IMR-90 (cell line): ENCODE measurements around the gene MYOM1. TPM values are rescaled to one million over a fixed set of nuclear protein-coding genes. Genes with fewer than 3 reads are reported as not detected.

ENCODE experiments used
- ATAC-seq: fragments of 200-7000 bp; cut with Tn5 transposase; 2 replicates; pipeline ENCODE4 v1.9.1; 2020; ENCODE audit warnings: low read depth, mild to moderate bottlenecking, moderate library complexity
- BruUV-seq: library from RNA; stranded (reverse); fragments of 400-500 nt; replicated peaks from 2 replicates; lab custom pipeline; 2021; lab: Mats Ljungman, UMichigan
- CTCF ChIA-PET: fragments of 300-600 bp; formaldehyde crosslinking; extraction: SDS; loops from one replicate; lab custom pipeline; 2021; ENCODE audit warnings: antibody characterized with exemption; lab: Yijun Ruan, JAX
- POLR2A ChIA-PET: fragments of 300-600 bp; sonication (Branson Sonifier 250); formaldehyde crosslinking; loops from one replicate; lab custom pipeline; 2022; ENCODE audit warnings: antibody characterized with exemption; ENCODE audit not compliant: unreplicated experiment; lab: Charles Lee
- DNase-seq: peaks from one replicate; pipeline ENCODE4 v3.0.0; 2013
- H2AFZ ChIP-seq: replicated peaks from 2 replicates; pipeline ENCODE3; 2013; ENCODE audit warnings: low read length, mild to moderate bottlenecking; ENCODE audit not compliant: poor library complexity
- H2AK5ac ChIP-seq: 2 replicates; pipeline ENCODE4 v1.6.1; 2013; ENCODE audit warnings: low read depth, low read length, inconsistent platforms
- H2AK9ac ChIP-seq: replicated peaks from 2 replicates; pipeline ENCODE3; 2013; ENCODE audit warnings: mild to moderate bottlenecking, low read depth, low read length, moderate library complexity; ENCODE audit not compliant: poor library complexity
- H2BK120ac ChIP-seq: 2 replicates; pipeline ENCODE4 v1.6.1; 2013; ENCODE audit warnings: low read depth, low read length, inconsistent platforms
- H2BK15ac ChIP-seq: 3 replicates; pipeline ENCODE4 v1.6.1; 2013; ENCODE audit warnings: low read depth, low read length, inconsistent platforms
- H2BK20ac ChIP-seq: 2 replicates; pipeline ENCODE4 v1.6.1; 2013; ENCODE audit warnings: low read depth, mild to moderate bottlenecking, inconsistent platforms, low read length, moderate library complexity
- H2BK5ac ChIP-seq: 2 replicates; pipeline ENCODE4 v1.6.1; 2013; ENCODE audit warnings: mild to moderate bottlenecking, low read depth, low read length, inconsistent platforms; ENCODE audit not compliant: poor library complexity, severe bottlenecking
- H3K14ac ChIP-seq: replicated peaks from 2 replicates; pipeline ENCODE4 v1.6.1; 2013; ENCODE audit warnings: low read depth, low read length, inconsistent platforms
- H3K18ac ChIP-seq: 2 replicates; pipeline ENCODE4 v1.6.1; 2013; ENCODE audit warnings: low read depth, low read length, control low read depth
- H3K23ac ChIP-seq: 2 replicates; pipeline ENCODE4 v1.6.1; 2013; ENCODE audit warnings: low read depth, low read length, inconsistent platforms
- H3K27ac ChIP-seq: 2 replicates; pipeline ENCODE4 v1.5.1; 2013; ENCODE audit warnings: mild to moderate bottlenecking, control low read depth, low read length; ENCODE audit not compliant: insufficient read depth
- H3K27me3 ChIP-seq: 2 replicates; pipeline ENCODE4 v1.6.1; 2013; ENCODE audit warnings: low read length; ENCODE audit not compliant: control insufficient read depth, insufficient read depth
- H3K36me3 ChIP-seq: 2 replicates; pipeline ENCODE4 v1.6.1; 2013; ENCODE audit warnings: low read length, mixed read lengths; ENCODE audit not compliant: control insufficient read depth, insufficient read depth
- H3K4ac ChIP-seq: 2 replicates; pipeline ENCODE4 v1.6.1; 2013; ENCODE audit warnings: low read depth, low read length, inconsistent platforms
- H3K4me1 ChIP-seq: 2 replicates; pipeline ENCODE4 v1.6.1; 2013; ENCODE audit warnings: low read length, mixed read lengths; ENCODE audit not compliant: control insufficient read depth, insufficient read depth
- H3K4me2 ChIP-seq: 2 replicates; pipeline ENCODE4 v1.6.1; 2013; ENCODE audit warnings: low read depth, mild to moderate bottlenecking, control low read depth, low read length, moderate library complexity
- H3K4me3 ChIP-seq: 2 replicates; pipeline ENCODE4 v1.5.1; 2013; ENCODE audit warnings: low read depth, mild to moderate bottlenecking, control low read depth, low read length, moderate library complexity; ENCODE audit not compliant: insufficient read depth
- H3K56ac ChIP-seq: 2 replicates; pipeline ENCODE4 v1.6.1; 2013; ENCODE audit warnings: low read length, inconsistent platforms; ENCODE audit not compliant: insufficient read depth; ENCODE audit errors: extremely low read depth
- H3K79me1 ChIP-seq, 2 experiments: 2 replicates each; pipeline ENCODE4 v1.6.1; 2013; ENCODE audit warnings: low read length in 2 of 2, inconsistent platforms in 1 of 2, low read depth in 1 of 2
- H3K9ac ChIP-seq: 2 replicates; pipeline ENCODE4 v1.6.1; 2013; ENCODE audit warnings: low read depth, low read length, control low read depth
- H3K9me1 ChIP-seq: 2 replicates; pipeline ENCODE4 v1.6.1; 2013; ENCODE audit warnings: low read length, inconsistent platforms; ENCODE audit not compliant: insufficient read depth
- H3K9me3 ChIP-seq: 2 replicates; pipeline ENCODE4 v1.6.1; 2013; ENCODE audit warnings: low read length; ENCODE audit not compliant: control insufficient read depth, insufficient read depth
- H4K20me1 ChIP-seq: 2 replicates; pipeline ENCODE4 v1.6.1; 2013; ENCODE audit warnings: low read length, inconsistent platforms; ENCODE audit not compliant: insufficient read depth
- H4K5ac ChIP-seq: 2 replicates; pipeline ENCODE4 v1.6.1; 2013; ENCODE audit warnings: mild to moderate bottlenecking, low read depth, low read length, control low read depth
- H4K8ac ChIP-seq, 2 experiments: 2 replicates each; pipeline ENCODE4 v1.6.1; 2013; ENCODE audit warnings: low read depth in 2 of 2, low read length in 2 of 2, control low read depth in 1 of 2, inconsistent platforms in 1 of 2
- H4K91ac ChIP-seq: 2 replicates; pipeline ENCODE4 v1.6.1; 2013; ENCODE audit warnings: low read depth, low read length, inconsistent platforms; ENCODE audit not compliant: insufficient read depth
- BHLHE40 ChIP-seq: fragments of 150-350 bp; IDR thresholded peaks from 2 replicates; pipeline ENCODE4 v1.6.1; 2016; ENCODE audit warnings: mild to moderate bottlenecking, low read depth, low read length
- CEBPB ChIP-seq: IDR thresholded peaks from 2 replicates; pipeline ENCODE4 v1.6.1; 2012; ENCODE audit warnings: low read depth, low read length, improper control_type of control experiment
- CHD1 ChIP-seq: IDR thresholded peaks from 2 replicates; pipeline ENCODE4 v1.6.1; 2012; ENCODE audit warnings: low read depth, low read length, improper control_type of control experiment
- FOS ChIP-seq: fragments of 150-350 bp; IDR thresholded peaks from 2 replicates; pipeline ENCODE4 v1.6.1; 2016; ENCODE audit warnings: low read depth, low read length
- MAFK ChIP-seq: IDR thresholded peaks from 2 replicates; pipeline ENCODE4 v1.6.1; 2012; ENCODE audit warnings: low read depth, low read length, improper control_type of control experiment
- MAZ ChIP-seq: IDR thresholded peaks from 2 replicates; pipeline ENCODE4 v1.6.1; 2012; ENCODE audit warnings: low read depth, mild to moderate bottlenecking, low read length, improper control_type of control experiment, moderate library complexity, borderline replicate concordance
- MXI1 ChIP-seq: IDR thresholded peaks from 2 replicates; pipeline ENCODE4 v1.6.1; 2012; ENCODE audit warnings: low read depth, mild to moderate bottlenecking, low read length, moderate library complexity, borderline replicate concordance
- NFE2L2 ChIP-seq: fragments of 150-350 bp; IDR thresholded peaks from 2 replicates; pipeline ENCODE4 v1.6.1; 2016; ENCODE audit warnings: low read depth, mild to moderate bottlenecking, low read length
- POLR2A ChIP-seq: IDR thresholded peaks from 2 replicates; pipeline ENCODE4 v1.6.1; 2012; ENCODE audit warnings: mild to moderate bottlenecking, low read depth, low read length
- RAD21 ChIP-seq: IDR thresholded peaks from 2 replicates; pipeline ENCODE4 v1.6.1; 2012; ENCODE audit warnings: low read length, improper control_type of control experiment
- RCOR1 ChIP-seq: IDR thresholded peaks from 2 replicates; pipeline ENCODE4 v1.6.1; 2012; ENCODE audit warnings: mild to moderate bottlenecking, low read length, improper control_type of control experiment; ENCODE audit not compliant: insufficient replicate concordance
- RFX5 ChIP-seq: IDR thresholded peaks from 2 replicates; pipeline ENCODE4 v1.8.0; 2012; ENCODE audit warnings: low read depth, mild to moderate bottlenecking, low read length, moderate library complexity
- SMC3 ChIP-seq: fragments of 150-350 bp; IDR thresholded peaks from 2 replicates; pipeline ENCODE4 v1.6.1; 2016; ENCODE audit warnings: low read depth, mild to moderate bottlenecking, antibody characterized with exemption, low read length, moderate library complexity
- WGBS, 2 experiments: methylation state at CpG; one replicate each; pipeline versions ENCODE4 v1.1.5 to v1.1.7; 2013; ENCODE audit warnings: missing lambda C conversion rate in 2 of 2; ENCODE audit not compliant: insufficient read length in 1 of 2; ENCODE audit errors: extremely low coverage in 2 of 2; 5-methylcytosine and 5-hydroxymethylcytosine counted together
- dilution Hi-C: fragments of 300-500 bp; cut with HindIII; formaldehyde crosslinking; loops from one replicate; pipeline ENCODE4 v1.14.3; 2018; ENCODE audit warnings: low sequenced_read_pairs; ENCODE audit not compliant: unreplicated experiment
- in situ Hi-C: fragments of 300-500 bp; cut with MboI; formaldehyde crosslinking; loops from 3 replicates; pipeline ENCODE4 v1.14.3; 2019; ENCODE audit warnings: low sequenced_read_pairs, inconsistent platforms, mixed read lengths
- intact Hi-C: fragments of 100-400 bp; cut with micrococcal nuclease; formaldehyde crosslinking; loops from 2 replicates; pipeline ENCODE4 v1.10.0; 2022
- polyA plus RNA-seq, 3 experiments: library from polyadenylated mRNA; depleted of rRNA; stranded (reverse); fragments of >200 nt; gene quantifications; 2 replicates each; pipeline ENCODE4 v1.2.3, GENCODE V29; 2012; ENCODE audit warnings: low replicate concordance in 1 of 3
- total RNA-seq: library from RNA; depleted of rRNA; stranded (reverse); fragments of >200 nt; gene quantifications from 2 replicates; pipeline ENCODE4 v1.2.3, GENCODE V29; 2012
- TF ChIP-seq, protein P1 (sequence below): fragments of 150-350 bp; IDR thresholded peaks from 2 replicates; pipeline ENCODE4 v1.6.1; 2017; ENCODE audit warnings: mild to moderate bottlenecking, antibody characterized with exemption, low read length, low read depth
- TF ChIP-seq, protein P2 (sequence below): fragments of 150-350 bp; IDR thresholded peaks from 2 replicates; pipeline ENCODE4 v1.6.1; 2016; ENCODE audit warnings: low read depth, mild to moderate bottlenecking, low read length, moderate library complexity, borderline replicate concordance
- TF ChIP-seq, protein P3 (sequence below): conservative IDR thresholded peaks from 2 replicates; pipeline ENCODE4 v1.5.1; 2012; ENCODE audit warnings: mild to moderate bottlenecking, low read depth, low read length, improper control_type of control experiment

The MYOM1 gene
- total and polyA plus RNA-seq, 2 of the 4 experiments (the other 2 are of a cell fraction): under 0.01 to 0.10 TPM

DNA sequence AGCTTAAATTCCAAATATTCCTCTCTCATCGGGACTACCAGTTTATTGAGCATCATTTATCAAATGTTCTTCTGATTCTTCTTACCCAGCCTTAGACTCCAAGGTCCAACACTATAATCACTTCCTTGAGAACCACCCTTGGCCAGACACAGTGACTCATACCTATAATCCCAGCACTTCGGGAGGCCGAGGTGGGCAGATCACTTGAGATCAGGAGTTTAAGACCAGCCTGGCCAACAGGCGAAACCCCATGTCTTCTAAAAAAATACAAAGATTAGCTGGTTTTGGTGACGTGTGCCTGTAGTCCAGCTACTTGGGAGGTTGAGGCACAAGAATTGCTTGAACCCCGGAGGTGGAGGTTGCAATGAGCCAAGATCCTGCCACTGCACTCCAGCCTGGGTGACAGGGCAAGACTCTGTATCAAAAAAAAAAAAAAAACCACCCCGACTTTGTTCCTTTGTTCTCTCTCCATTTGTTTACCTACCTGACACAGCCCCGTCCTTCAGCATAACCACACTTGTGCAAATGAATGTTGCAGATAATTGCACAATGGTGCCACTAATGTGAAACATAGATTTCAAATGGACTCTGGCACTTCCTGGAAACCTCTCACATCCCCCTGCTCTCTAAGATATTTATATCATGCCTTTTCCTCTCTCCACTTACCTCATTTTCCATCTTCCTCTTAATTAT, 167.9 kb downstream of the MYOM1 start:
- no peak overlapping the region for H3K9ac ChIP-seq
- no peak overlapping the region for H2BK5ac ChIP-seq
- no peak overlapping the region for H3K23ac ChIP-seq
- no peak overlapping the region for H2BK120ac ChIP-seq
- H4K8ac ChIP-seq: no peak overlapping the region
- H4K91ac ChIP-seq: no peak overlapping the region
- no peak overlapping the region for H3K14ac ChIP-seq
- POLR2A ChIA-PET: no interaction called here
- H2BK15ac ChIP-seq: no peak overlapping the region
- no peak overlapping the region for H3K27ac ChIP-seq
- H3K4me3 ChIP-seq: no peak overlapping the region
- H2AK9ac ChIP-seq: no peak overlapping the region
- H3K9me3 ChIP-seq: peaks cover 5% of the 10 kb centered on the region; the same call in 1 of the 2 replicates
- no peak overlapping the region for H3K4ac ChIP-seq
- CTCF ChIA-PET: no interaction called here
- no peaks in the 10 kb centered on the region for H4K20me1 ChIP-seq
- no peaks in the 10 kb centered on the region for H3K9me1 ChIP-seq
- no peak overlapping the region for H4K5ac ChIP-seq
- H3K36me3 ChIP-seq: no peaks in the 10 kb centered on the region
- no peak overlapping the region for H2AFZ ChIP-seq
- no peak overlapping the region for H2AK5ac ChIP-seq
- DNase-seq (no peak), ATAC-seq (no peak)
- no CpG with 5 or more reads among the region's 8 CpGs for WGBS, 2 experiments
- no peaks in the 10 kb centered on the region for H3K4me1 ChIP-seq
- H3K4me2 ChIP-seq: no peak overlapping the region
- dilution Hi-C loops: no loop called here
- in situ Hi-C loops: no loop called here
- intact Hi-C loops: no loop called here
- no peaks in the 10 kb centered on the region for H3K79me1 ChIP-seq
- no peak overlapping the region for H3K56ac ChIP-seq
- H2BK20ac ChIP-seq: no peak overlapping the region
- peaks cover 2% of the 10 kb centered on the region for H3K27me3 ChIP-seq
- BruUV-seq: no TSS peak
- no peak for TF ChIP-seq MAZ
- TF ChIP-seq, protein P1, sequence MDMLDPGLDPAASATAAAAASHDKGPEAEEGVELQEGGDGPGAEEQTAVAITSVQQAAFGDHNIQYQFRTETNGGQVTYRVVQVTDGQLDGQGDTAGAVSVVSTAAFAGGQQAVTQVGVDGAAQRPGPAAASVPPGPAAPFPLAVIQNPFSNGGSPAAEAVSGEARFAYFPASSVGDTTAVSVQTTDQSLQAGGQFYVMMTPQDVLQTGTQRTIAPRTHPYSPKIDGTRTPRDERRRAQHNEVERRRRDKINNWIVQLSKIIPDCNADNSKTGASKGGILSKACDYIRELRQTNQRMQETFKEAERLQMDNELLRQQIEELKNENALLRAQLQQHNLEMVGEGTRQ: no peak
- no peak for TF ChIP-seq FOS
- TF ChIP-seq CEBPB: no peak
- no peak for TF ChIP-seq MAFK
- TF ChIP-seq, protein P2, sequence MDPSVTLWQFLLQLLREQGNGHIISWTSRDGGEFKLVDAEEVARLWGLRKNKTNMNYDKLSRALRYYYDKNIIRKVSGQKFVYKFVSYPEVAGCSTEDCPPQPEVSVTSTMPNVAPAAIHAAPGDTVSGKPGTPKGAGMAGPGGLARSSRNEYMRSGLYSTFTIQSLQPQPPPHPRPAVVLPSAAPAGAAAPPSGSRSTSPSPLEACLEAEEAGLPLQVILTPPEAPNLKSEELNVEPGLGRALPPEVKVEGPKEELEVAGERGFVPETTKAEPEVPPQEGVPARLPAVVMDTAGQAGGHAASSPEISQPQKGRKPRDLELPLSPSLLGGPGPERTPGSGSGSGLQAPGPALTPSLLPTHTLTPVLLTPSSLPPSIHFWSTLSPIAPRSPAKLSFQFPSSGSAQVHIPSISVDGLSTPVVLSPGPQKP: no peak
- no peak for TF ChIP-seq RCOR1
- TF ChIP-seq RFX5: no peak
- no peak for TF ChIP-seq CHD1
- no peak for TF ChIP-seq RAD21
- no peak for TF ChIP-seq BHLHE40
- TF ChIP-seq SMC3: no peak
- TF ChIP-seq MXI1: no peak
- TF ChIP-seq, protein P3, sequence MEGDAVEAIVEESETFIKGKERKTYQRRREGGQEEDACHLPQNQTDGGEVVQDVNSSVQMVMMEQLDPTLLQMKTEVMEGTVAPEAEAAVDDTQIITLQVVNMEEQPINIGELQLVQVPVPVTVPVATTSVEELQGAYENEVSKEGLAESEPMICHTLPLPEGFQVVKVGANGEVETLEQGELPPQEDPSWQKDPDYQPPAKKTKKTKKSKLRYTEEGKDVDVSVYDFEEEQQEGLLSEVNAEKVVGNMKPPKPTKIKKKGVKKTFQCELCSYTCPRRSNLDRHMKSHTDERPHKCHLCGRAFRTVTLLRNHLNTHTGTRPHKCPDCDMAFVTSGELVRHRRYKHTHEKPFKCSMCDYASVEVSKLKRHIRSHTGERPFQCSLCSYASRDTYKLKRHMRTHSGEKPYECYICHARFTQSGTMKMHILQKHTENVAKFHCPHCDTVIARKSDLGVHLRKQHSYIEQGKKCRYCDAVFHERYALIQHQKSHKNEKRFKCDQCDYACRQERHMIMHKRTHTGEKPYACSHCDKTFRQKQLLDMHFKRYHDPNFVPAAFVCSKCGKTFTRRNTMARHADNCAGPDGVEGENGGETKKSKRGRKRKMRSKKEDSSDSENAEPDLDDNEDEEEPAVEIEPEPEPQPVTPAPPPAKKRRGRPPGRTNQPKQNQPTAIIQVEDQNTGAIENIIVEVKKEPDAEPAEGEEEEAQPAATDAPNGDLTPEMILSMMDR: no peak
- TF ChIP-seq POLR2A: no peak
- TF ChIP-seq NFE2L2: no peak
- no peak overlapping the region for H3K18ac ChIP-seq
